Testis (tissue), 3 donors: ENCODE results near the gene BZW2. TPM values are rescaled to one million over a fixed set of nuclear protein-coding genes. Genes with fewer than 3 reads are reported as not detected.
A peak's percentile ranks its signal among the peaks of the same experiment; 100 is the strongest.

ENCODE experiments used
- DNase-seq: peaks from one replicate; pipeline ENCODE4 v3.0.0-alpha.2; 2019
- H3K27ac ChIP-seq, 2 donors: fragments of 200-600 bp; sonication (generic); one replicate each; pipeline ENCODE4 v1.5.1; 2019
- H3K27me3 ChIP-seq: fragments of 200-600 bp; sonication (generic); one replicate; pipeline ENCODE4 v1.5.1; 2019
- H3K36me3 ChIP-seq: fragments of 200-600 bp; sonication (generic); one replicate; pipeline ENCODE4 v1.5.1; 2017; ENCODE audit warnings: low read depth; ENCODE audit errors: missing control alignments
- H3K4me1 ChIP-seq: fragments of 200-600 bp; sonication (generic); one replicate; pipeline ENCODE4 v1.5.1; 2019
- H3K4me3 ChIP-seq, 2 donors: fragments of 200-600 bp; sonication (generic); one replicate each; pipeline ENCODE4 v1.5.1; 2017 to 2019
- H3K9me3 ChIP-seq: fragments of 200-600 bp; sonication (generic); one replicate; pipeline ENCODE4 v1.5.1; 2017
- CTCF ChIP-seq, 3 experiments: fragments of 450-650 bp in 2 of 3; fragments of 200-600 bp in 1 of 3; sonication (generic) in 1 of 3; IDR thresholded peaks; one replicate each; pipeline ENCODE4 v1.5.1; 2016 to 2019; ENCODE audit warnings: antibody characterized with exemption in 3 of 3, mild to moderate bottlenecking in 2 of 3, moderate library complexity in 1 of 3
- POLR2A ChIP-seq: fragments of 450-650 bp; IDR thresholded peaks from one replicate; pipeline ENCODE4 v1.6.1; 2017; ENCODE audit warnings: antibody characterized with exemption, mild to moderate bottlenecking, moderate library complexity
- WGBS, 2 donors: methylation state at CpG; one replicate each; pipeline ENCODE4 v1.1.5; 2018; 5-methylcytosine and 5-hydroxymethylcytosine counted together
- intact Hi-C: fragments of 100-400 bp; cut with DNase I; formaldehyde crosslinking; loops from one replicate; pipeline ENCODE4 v1.15.1; 2023; ENCODE audit warnings: low total_unique reads
- polyA plus RNA-seq: library from polyadenylated mRNA; stranded (reverse); fragments of 350-450 nt; fragmentation: Illumina TruSeq; extraction: RNeasy Lipid Tissue Mini Kit (QIAGEN cat#74804); gene quantifications from one replicate; pipeline ENCODE4 v1.2.3, GENCODE V29; 2014; ENCODE audit warnings: low read depth, low replicate concordance; ENCODE audit not compliant: insufficient read depth
- total RNA-seq, 2 donors: library from RNA; depleted of rRNA; stranded (reverse); fragments of >200 nt; gene quantifications; one replicate each; pipeline ENCODE4 v1.2.3, GENCODE V29; 2016

BZW2 gene
- total and polyA plus RNA-seq, 3 donors from 2014 or later: 23.2 to 36.5 (median 25.8) TPM

GRCh38 chr7:16753102-16753931, 107.3 kb downstream of the BZW2 start, which contains the start of gene TSPAN13:
Gene TSPAN13, plus strand, starts transcription at chr7:16753755. Its CDS starts 213 bp downstream, at chr7:16753968.
- 5 to 20% methylated on average over 10 to 40 of the region's 48 CpGs for WGBS, 2 donors
- Histone ChIP-seq H3K27ac (peak within 1 kb of the TSS; percentile 53 to 72), H3K4me3 (peak within 1 kb of the TSS; percentile 62 to 63), H3K9me3 (no peaks in the 10 kb centered on the region), H3K27me3 (no peaks in the 10 kb centered on the region), H3K36me3 (no peaks in the 10 kb centered on the region), H3K4me1 (no peaks in the 10 kb centered on the region)
- DNase-seq: peak; percentile 93
- intact Hi-C loops: no loop called here
- no peak for TF ChIP-seq CTCF (IDR thresholded peaks at IDR 0.05)
- TF ChIP-seq POLR2A: no peak

- no peaks in the 10 kb centered on the region for H3K36me3 ChIP-seq
- H3K4me1 ChIP-seq: no peaks in the 10 kb centered on the region
- DNase-seq: peak; percentile 55
- TF ChIP-seq CTCF (IDR thresholded peaks at IDR 0.05) (no peak), POLR2A (no peak)
- H3K9me3 ChIP-seq: no peaks in the 10 kb centered on the region
- H3K27me3 ChIP-seq: no peaks in the 10 kb centered on the region
- H3K4me3 ChIP-seq: peak overlapping the region; percentile 62 to 63
- intact Hi-C loops: no loop called here
- 5 to 7% methylated on average over 41 to 52 of the region's 58 CpGs for WGBS, 2 donors
- H3K27ac ChIP-seq: peak overlapping the region; percentile 53 to 72
These were observed 108.2 kb downstream of the BZW2 start for GRCh38 chr7:16753932-16754855.

- H3K27me3 ChIP-seq: no peaks in the 10 kb centered on the region
- peak overlapping the region in 1 of 2 donors; percentile 53 for H3K27ac ChIP-seq
- H3K9me3 ChIP-seq: no peaks in the 10 kb centered on the region
- 50 to 62% methylated on average over 6 of the region's 6 CpGs for WGBS, 2 donors
- H3K4me1 ChIP-seq: no peaks in the 10 kb centered on the region
- H3K4me3 ChIP-seq: peak overlapping the region; percentile 62 to 63
- TF ChIP-seq POLR2A: no peak
- TF ChIP-seq CTCF (IDR thresholded peaks at IDR 0.05): no peak
- no peak for DNase-seq
- H3K36me3 ChIP-seq: no peaks in the 10 kb centered on the region
- intact Hi-C loops: no loop called here
These were observed 108.9 kb downstream of the BZW2 start for GRCh38 chr7:16754856-16755317.

- intact Hi-C loops: no loop called here
- Histone ChIP-seq H3K4me3 (no peak overlapping the region), H3K36me3 (no peaks in the 10 kb centered on the region), H3K27me3 (no peaks in the 10 kb centered on the region), H3K9me3 (no peaks in the 10 kb centered on the region), H3K4me1 (no peaks in the 10 kb centered on the region), H3K27ac (no peak overlapping the region)
- TF ChIP-seq POLR2A (no peak), CTCF (IDR thresholded peaks at IDR 0.05) (no peak)
- DNase-seq: no peak
These were observed 109.4 kb downstream of the BZW2 start for GRCh38 chr7:16755397-16755796.

Other genes starting within 250 kb of the BZW2 start
- 1 to 10 TPM; 2.1 to 3.7 TPM for gene CRPPA, start 224.6 kb upstream of the BZW2 start, total RNA-seq
- 1.5 TPM for gene CRPPA, start 224.6 kb upstream of the BZW2 start, polyA plus RNA-seq
- 1 to 10 TPM; 1.5 to 3.8 TPM for gene SOSTDC1, start 180.4 kb upstream of the BZW2 start, total RNA-seq
- gene SOSTDC1, start 180.4 kb upstream of the BZW2 start, polyA plus RNA-seq: 5.1 TPM
- under 1 TPM; 0.79 to 0.81 TPM for gene LRRC72, start 119.4 kb upstream of the BZW2 start, total RNA-seq
- gene LRRC72, start 119.4 kb upstream of the BZW2 start, polyA plus RNA-seq: 8.6 TPM
- gene ANKMY2, start 427 bp upstream of the BZW2 start, total RNA-seq: 10 to 100 TPM; 13.4 to 17.0 TPM
- gene ANKMY2, start 427 bp upstream of the BZW2 start, polyA plus RNA-seq: 17.5 TPM
- 10 to 100 TPM; 10.6 to 13.0 TPM for gene TSPAN13, start 107.6 kb downstream of the BZW2 start, total RNA-seq
- 10.0 TPM for gene TSPAN13, start 107.6 kb downstream of the BZW2 start, polyA plus RNA-seq
- gene AGR2, start 158.8 kb downstream of the BZW2 start, total RNA-seq: under 1 TPM in 1 of 2 donors, not detected in 1; 0.16 TPM
- 1.5 TPM for gene AGR2, start 158.8 kb downstream of the BZW2 start, polyA plus RNA-seq
- not detected for gene AGR3, start 235.8 kb downstream of the BZW2 start, total RNA-seq
- gene AGR3, start 235.8 kb downstream of the BZW2 start, polyA plus RNA-seq: 2.0 TPM